ENCODE results near the gene RANBP10. TPM values are rescaled to one million over a fixed set of nuclear protein-coding genes. Genes with fewer than 3 reads are reported as not detected.

The RANBP10 gene
- total and polyA plus RNA-seq, 2 experiments from 2014 or later = 8.0 to 13.6 TPM

DNA sequence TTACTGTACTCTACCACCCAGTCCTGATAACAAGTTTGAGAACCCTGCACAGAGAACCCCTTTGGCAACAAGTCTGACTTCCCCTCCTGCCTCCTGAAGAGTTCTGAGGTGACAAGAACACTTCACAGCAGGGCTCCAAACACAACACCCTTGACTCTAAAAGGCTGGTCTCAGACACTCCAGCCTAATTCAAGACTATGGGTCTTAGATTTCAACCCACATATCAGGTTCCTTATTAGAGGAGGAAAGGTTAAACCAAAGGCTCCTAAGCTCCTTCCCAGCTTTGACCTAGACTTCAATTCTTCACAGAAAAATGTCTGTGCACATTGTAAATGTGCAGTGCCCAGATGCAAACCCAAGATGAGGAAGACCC is 23.0 kb downstream of the RANBP10 start:
- Histone ChIP-seq H3K27me3 (peaks cover 72% of the 10 kb centered on the region), H3K36me3 (no peaks in the 10 kb centered on the region), H3K4me1 (ENCODE audit: low read depth) (no peaks in the 10 kb centered on the region), H3K27ac (no peak overlapping the region), H3K9me3 (ENCODE audit: low read depth) (no peaks in the 10 kb centered on the region), H3K4me3 (no peak overlapping the region)
- DNase-seq (ENCODE audit: low read depth in 1 of 2, low spot score in 1 of 2) = no peak
- TF ChIP-seq CTCF (IDR thresholded peaks at IDR 0.05; ENCODE audit: low read depth, low read length) = no peak

- TF ChIP-seq CTCF (IDR thresholded peaks at IDR 0.05; ENCODE audit: low read depth, low read length) = no peak
- H3K27ac ChIP-seq = no peak overlapping the region
- peak in 1 of 2 donors; percentile 44 for DNase-seq (ENCODE audit: low read depth in 1 of 2, low spot score in 1 of 2)
- no peaks in the 10 kb centered on the region for H3K9me3 ChIP-seq (ENCODE audit: low read depth)
- H3K27me3 ChIP-seq = peaks cover 73% of the 10 kb centered on the region
- H3K36me3 ChIP-seq = no peaks in the 10 kb centered on the region
- H3K4me1 ChIP-seq (ENCODE audit: low read depth) = no peaks in the 10 kb centered on the region
- H3K4me3 ChIP-seq = no peak overlapping the region
These were observed 23.6 kb downstream of the RANBP10 start for GRCh38 chr16:67782567-67783352.

GRCh38 chr16:67781565-67781921 is 24.8 kb downstream of the RANBP10 start:
- H3K9me3 ChIP-seq (ENCODE audit: low read depth) = no peaks in the 10 kb centered on the region
- no peaks in the 10 kb centered on the region for H3K36me3 ChIP-seq
- H3K27ac ChIP-seq = no peak overlapping the region
- peaks cover 73% of the 10 kb centered on the region for H3K27me3 ChIP-seq
- no peak overlapping the region for H3K4me3 ChIP-seq
- DNase-seq (ENCODE audit: low read depth in 1 of 2, low spot score in 1 of 2) = no peak
- no peak for TF ChIP-seq CTCF (IDR thresholded peaks at IDR 0.05; ENCODE audit: low read depth, low read length)
- H3K4me1 ChIP-seq (ENCODE audit: low read depth) = no peaks in the 10 kb centered on the region

GRCh38 chr16:67780847-67781564 is 25.4 kb downstream of the RANBP10 start:
- Histone ChIP-seq H3K27me3 (peaks cover 70% of the 10 kb centered on the region), H3K27ac (no peak overlapping the region), H3K36me3 (no peaks in the 10 kb centered on the region), H3K9me3 (ENCODE audit: low read depth) (no peaks in the 10 kb centered on the region), H3K4me3 (no peak overlapping the region), H3K4me1 (ENCODE audit: low read depth) (no peaks in the 10 kb centered on the region)
- DNase-seq (ENCODE audit: low read depth in 1 of 2, low spot score in 1 of 2) = no peak
- TF ChIP-seq CTCF (IDR thresholded peaks at IDR 0.05; ENCODE audit: low read depth, low read length) = no peak

GRCh38 chr16:67779256-67780014 is 26.9 kb downstream of the RANBP10 start:
- H3K27ac ChIP-seq = no peak overlapping the region
- no peak for TF ChIP-seq CTCF (IDR thresholded peaks at IDR 0.05; ENCODE audit: low read depth, low read length)
- DNase-seq (ENCODE audit: low read depth in 1 of 2, low spot score in 1 of 2) = no peak
- H3K36me3 ChIP-seq = no peaks in the 10 kb centered on the region
- no peak overlapping the region for H3K4me3 ChIP-seq
- H3K4me1 ChIP-seq (ENCODE audit: low read depth) = no peaks in the 10 kb centered on the region
- H3K9me3 ChIP-seq (ENCODE audit: low read depth) = no peaks in the 10 kb centered on the region
- peaks cover 74% of the 10 kb centered on the region for H3K27me3 ChIP-seq

Measured in cardiac muscle cell (in vitro differentiated cells and primary cell).